ENCODE results near the gene RHCE.
"Not testable (repeated sequence)": the region's sequence is repeated elsewhere in the genome, so short reads cannot be mapped to it uniquely, and the experiment has no call there.

RHCE gene

GRCh38 chr1:25397549-25397948 is 23.1 kb downstream of the RHCE start:
- DNase-seq (ENCODE audit: low read depth): not testable (repeated sequence)

GRCh38 chr1:25392841-25393240 is 27.8 kb downstream of the RHCE start:
- no peak for DNase-seq (ENCODE audit: low read depth)

GRCh38 chr1:25389721-25390120 is 30.9 kb downstream of the RHCE start:
- not testable (repeated sequence) for DNase-seq (ENCODE audit: low read depth)

GRCh38 chr1:25388691-25389090 is 31.9 kb downstream of the RHCE start:
- DNase-seq (ENCODE audit: low read depth): not testable (repeated sequence)

GRCh38 chr1:25387096-25387495 is 33.5 kb downstream of the RHCE start:
- DNase-seq (ENCODE audit: low read depth): not testable (repeated sequence)

GRCh38 chr1:25383875-25384274 is 36.8 kb downstream of the RHCE start:
- not testable (repeated sequence) for DNase-seq (ENCODE audit: low read depth)

- DNase-seq (ENCODE audit: low read depth): not testable (repeated sequence)
Measured at GRCh38 chr1:25383090-25383489, 37.5 kb downstream of the RHCE start.

GRCh38 chr1:25382543-25382942 is 38.1 kb downstream of the RHCE start:
- DNase-seq (ENCODE audit: low read depth): not testable (repeated sequence)

- not testable (repeated sequence) for DNase-seq (ENCODE audit: low read depth)
Measured at GRCh38 chr1:25378367-25378766, 42.3 kb downstream of the RHCE start.

GRCh38 chr1:25371757-25372156 is 48.9 kb downstream of the RHCE start:
- not testable (repeated sequence) for DNase-seq (ENCODE audit: low read depth)

GRCh38 chr1:25369691-25370271 is 50.8 kb downstream of the RHCE start:
- not testable (repeated sequence) for DNase-seq (ENCODE audit: low read depth)

GRCh38 chr1:25369241-25369640 is 51.4 kb downstream of the RHCE start:
- DNase-seq (ENCODE audit: low read depth): no peak

- not testable (repeated sequence) for DNase-seq (ENCODE audit: low read depth)
Measured at GRCh38 chr1:25362634-25363559, 57.7 kb downstream of the RHCE start.

GRCh38 chr1:25361901-25362300 is 58.7 kb downstream of the RHCE start:
- no peak for DNase-seq (ENCODE audit: low read depth)

GRCh38 chr1:25360596-25361581 is 59.7 kb downstream of the RHCE start:
- DNase-seq (ENCODE audit: low read depth): no peak

- no peak for DNase-seq (ENCODE audit: low read depth)
Measured at GRCh38 chr1:25356848-25357247, 63.8 kb downstream of the RHCE start.

GRCh38 chr1:25356441-25356840 is 64.2 kb downstream of the RHCE start:
- no peak for DNase-seq (ENCODE audit: low read depth)

GRCh38 chr1:25355841-25356395 is 64.7 kb downstream of the RHCE start:
- DNase-seq (ENCODE audit: low read depth): no peak

- no peak for DNase-seq (ENCODE audit: low read depth)
Measured at GRCh38 chr1:25349606-25350005, 71.0 kb downstream of the RHCE start.

- no peak for DNase-seq (ENCODE audit: low read depth)
Measured at GRCh38 chr1:25347556-25347955, 73.1 kb downstream of the RHCE start.

- no peak for DNase-seq (ENCODE audit: low read depth)
Measured at GRCh38 chr1:25343872-25344271, 76.8 kb downstream of the RHCE start.

- DNase-seq (ENCODE audit: low read depth): no peak
Measured at GRCh38 chr1:25342846-25343245, 77.8 kb downstream of the RHCE start.

All from activated T-helper 9 cell treated with anti-CD3 and anti-CD28 coated beads, Interleukin-2, amount 50 U/mL, for 16 hours (primary cell).